ENCODE measurements around the gene SLC38A8. TPM values are rescaled to one million over a fixed set of nuclear protein-coding genes. Genes with fewer than 3 reads are reported as not detected.

SLC38A8 gene
- total RNA-seq, 1 donor from 2014 or later, result not detected

DNA sequence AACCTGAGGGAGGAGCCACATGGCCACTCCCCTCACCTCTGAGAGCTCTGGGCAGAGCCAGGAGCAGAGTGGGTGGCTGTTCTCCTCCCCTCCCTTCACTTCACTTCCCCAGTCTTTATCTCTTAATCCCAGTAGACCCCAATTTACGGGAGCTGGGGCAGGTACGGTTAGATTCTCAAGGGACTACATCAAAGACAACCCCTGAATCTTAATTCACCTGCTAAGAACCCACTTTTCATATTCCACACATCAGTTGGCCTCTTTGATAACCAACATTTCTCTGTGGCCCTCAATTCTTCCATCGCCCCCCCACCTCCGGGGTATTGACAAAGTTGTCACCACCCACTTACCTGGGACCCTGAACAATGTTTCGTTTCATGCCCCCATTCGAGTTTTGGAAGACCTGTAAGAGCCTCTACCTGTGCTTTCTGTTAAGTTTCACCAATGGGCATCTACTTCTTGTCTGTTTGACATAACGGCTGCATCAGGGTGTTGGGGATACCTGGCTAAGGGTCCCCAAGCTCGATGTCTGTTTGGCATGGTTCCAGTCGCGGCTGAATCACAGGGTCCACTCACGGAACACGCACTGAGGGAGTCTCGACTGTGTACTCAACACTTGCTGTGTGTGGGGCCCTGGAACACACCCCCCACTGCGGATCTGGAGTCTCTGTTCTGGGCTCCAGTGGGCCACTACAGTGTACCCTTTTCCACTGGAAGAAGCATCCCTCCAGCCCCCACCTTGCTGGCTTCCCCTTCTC lies 27.8 kb downstream of the SLC38A8 start:
- no peak for DNase-seq (ENCODE audit: extremely low spot score, unreplicated experiment)
- Mint-ChIP-seq H3K9me3 (peaks cover 10% of the 10 kb centered on the region), H3K4me3 (no peak overlapping the region), H3K36me3 (no peaks in the 10 kb centered on the region), H3K27ac (peak overlapping the region; percentile 63), H3K27me3 (no peaks in the 10 kb centered on the region), H3K4me1 (ENCODE audit: unreplicated experiment) (peaks cover 4% of the 10 kb centered on the region)
- TF ChIP-seq, protein P1, sequence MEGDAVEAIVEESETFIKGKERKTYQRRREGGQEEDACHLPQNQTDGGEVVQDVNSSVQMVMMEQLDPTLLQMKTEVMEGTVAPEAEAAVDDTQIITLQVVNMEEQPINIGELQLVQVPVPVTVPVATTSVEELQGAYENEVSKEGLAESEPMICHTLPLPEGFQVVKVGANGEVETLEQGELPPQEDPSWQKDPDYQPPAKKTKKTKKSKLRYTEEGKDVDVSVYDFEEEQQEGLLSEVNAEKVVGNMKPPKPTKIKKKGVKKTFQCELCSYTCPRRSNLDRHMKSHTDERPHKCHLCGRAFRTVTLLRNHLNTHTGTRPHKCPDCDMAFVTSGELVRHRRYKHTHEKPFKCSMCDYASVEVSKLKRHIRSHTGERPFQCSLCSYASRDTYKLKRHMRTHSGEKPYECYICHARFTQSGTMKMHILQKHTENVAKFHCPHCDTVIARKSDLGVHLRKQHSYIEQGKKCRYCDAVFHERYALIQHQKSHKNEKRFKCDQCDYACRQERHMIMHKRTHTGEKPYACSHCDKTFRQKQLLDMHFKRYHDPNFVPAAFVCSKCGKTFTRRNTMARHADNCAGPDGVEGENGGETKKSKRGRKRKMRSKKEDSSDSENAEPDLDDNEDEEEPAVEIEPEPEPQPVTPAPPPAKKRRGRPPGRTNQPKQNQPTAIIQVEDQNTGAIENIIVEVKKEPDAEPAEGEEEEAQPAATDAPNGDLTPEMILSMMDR (conservative IDR thresholded peaks at IDR 0.05), result no peak

DNA sequence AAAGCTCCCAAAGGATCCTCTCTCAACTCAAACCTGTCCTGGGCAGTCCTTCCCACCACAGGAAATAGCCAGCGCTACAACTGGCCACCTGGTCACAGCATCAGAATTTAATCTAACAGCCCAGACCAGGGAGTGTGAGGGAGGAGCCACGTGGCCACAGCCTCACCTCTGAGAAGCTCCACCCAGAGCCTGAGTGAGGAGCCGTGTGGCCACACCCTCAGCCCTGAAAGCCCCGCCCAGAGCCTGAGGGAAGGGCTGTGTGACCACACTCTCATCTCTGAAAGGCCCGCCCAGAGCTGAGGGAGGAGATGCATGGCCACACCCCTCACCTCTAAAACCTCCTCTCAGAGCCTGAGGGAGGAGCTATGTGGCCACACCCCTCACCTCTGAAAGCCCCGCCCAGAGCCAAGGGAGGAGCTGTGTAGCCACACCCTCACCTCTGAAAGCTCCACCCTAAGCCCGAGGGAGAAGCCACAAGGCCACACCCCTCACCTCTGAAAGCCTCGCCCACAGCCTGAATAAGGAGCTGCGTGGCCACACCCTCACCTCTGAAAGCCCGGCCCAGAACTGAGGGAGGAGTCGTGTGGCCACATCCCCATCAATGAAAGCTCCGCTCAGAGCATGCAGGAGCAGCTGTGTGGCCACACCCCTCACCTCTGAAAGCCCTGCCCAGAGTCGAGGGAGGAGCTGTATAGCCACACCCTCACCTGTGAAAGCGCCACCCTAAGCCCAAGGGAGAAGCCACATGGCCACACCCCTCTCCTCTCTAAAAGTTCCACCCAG lies 28.6 kb downstream of the SLC38A8 start:
- H3K27ac Mint-ChIP-seq, result peak overlapping the region; percentile 63
- peak; percentile 78 for DNase-seq (ENCODE audit: extremely low spot score, unreplicated experiment)
- peaks cover 4% of the 10 kb centered on the region for H3K4me1 Mint-ChIP-seq (ENCODE audit: unreplicated experiment)
- H3K9me3 Mint-ChIP-seq, result peaks cover 4% of the 10 kb centered on the region
- no peaks in the 10 kb centered on the region for H3K36me3 Mint-ChIP-seq
- no peaks in the 10 kb centered on the region for H3K27me3 Mint-ChIP-seq
- TF ChIP-seq, protein P1 (conservative IDR thresholded peaks at IDR 0.05), result no peak
- H3K4me3 Mint-ChIP-seq, result no peak overlapping the region

DNA sequence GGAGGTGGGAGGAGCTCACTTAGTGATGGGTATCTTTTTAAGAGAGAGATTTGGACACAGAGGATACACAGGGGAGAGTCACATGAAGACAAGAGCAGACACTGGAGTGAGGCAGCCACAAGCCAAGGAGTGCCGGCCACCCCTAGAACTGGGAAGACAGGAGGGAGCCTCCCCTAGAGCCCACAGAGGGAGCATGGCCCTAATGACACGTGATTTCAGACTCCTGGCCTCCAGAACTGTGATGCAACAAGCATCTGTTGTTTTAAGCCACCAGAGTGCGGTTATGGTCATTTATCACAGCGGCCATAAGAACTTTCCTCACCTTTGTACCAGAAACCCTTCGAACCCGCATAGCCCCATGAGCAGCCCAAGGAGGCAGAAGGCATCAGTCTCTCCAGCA lies 33.3 kb downstream of the SLC38A8 start:
- no peak for DNase-seq (ENCODE audit: extremely low spot score, unreplicated experiment)
- no peaks in the 10 kb centered on the region for H3K9me3 Mint-ChIP-seq
- no peak overlapping the region for H3K4me3 Mint-ChIP-seq
- no peak overlapping the region for H3K27ac Mint-ChIP-seq
- TF ChIP-seq, protein P1 (conservative IDR thresholded peaks at IDR 0.05), result no peak
- H3K27me3 Mint-ChIP-seq, result peaks cover 8% of the 10 kb centered on the region
- no peaks in the 10 kb centered on the region for H3K36me3 Mint-ChIP-seq
- H3K4me1 Mint-ChIP-seq (ENCODE audit: unreplicated experiment), result no peaks in the 10 kb centered on the region

DNA sequence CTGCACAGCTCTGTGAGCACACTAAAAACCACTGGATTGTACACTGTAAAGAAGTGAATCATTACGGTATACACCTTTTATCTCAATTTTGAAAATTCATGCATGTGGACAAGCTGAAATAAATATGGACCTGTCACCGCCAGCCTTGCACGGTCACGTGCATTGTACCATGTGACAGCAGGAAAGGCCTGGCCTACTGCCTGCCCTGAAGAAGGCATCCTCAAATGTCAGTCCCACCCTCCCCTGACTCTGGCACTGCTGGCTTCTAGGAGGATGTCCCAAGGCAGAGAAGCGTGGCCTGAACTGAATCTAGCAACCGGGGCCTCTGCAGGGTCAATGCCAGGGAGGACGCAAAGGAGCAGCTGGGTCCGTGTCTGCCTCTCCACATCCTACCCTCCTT lies 34.6 kb downstream of the SLC38A8 start:
- H3K27me3 Mint-ChIP-seq, result peaks cover 8% of the 10 kb centered on the region
- TF ChIP-seq, protein P1 (conservative IDR thresholded peaks at IDR 0.05), result no peak
- no peak overlapping the region for H3K4me3 Mint-ChIP-seq

DNA sequence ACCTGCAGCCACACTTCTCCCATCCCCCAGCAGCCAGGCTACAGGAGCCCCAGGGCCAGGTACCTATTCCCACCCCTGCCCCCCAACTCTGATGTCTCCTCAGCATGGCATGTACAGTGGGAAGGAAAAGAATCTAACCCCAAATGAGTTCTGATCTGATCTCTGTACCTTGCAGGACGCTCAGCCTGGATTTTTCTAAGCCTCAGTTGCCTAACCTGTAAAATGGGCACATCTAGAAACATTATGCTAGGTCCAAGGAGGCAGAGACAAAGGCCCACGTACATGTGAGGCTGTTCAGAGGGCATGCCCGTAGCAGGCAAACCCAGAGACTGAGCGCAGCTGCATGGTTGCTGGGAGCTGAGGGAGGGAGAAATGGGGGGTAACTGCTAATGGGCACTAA lies 35.1 kb downstream of the SLC38A8 start:
- Mint-ChIP-seq H3K4me1 (ENCODE audit: unreplicated experiment) (no peaks in the 10 kb centered on the region), H3K9me3 (no peaks in the 10 kb centered on the region), H3K36me3 (no peaks in the 10 kb centered on the region), H3K27ac (no peak overlapping the region), H3K4me3 (no peak overlapping the region), H3K27me3 (peaks cover 8% of the 10 kb centered on the region)
- DNase-seq (ENCODE audit: extremely low spot score, unreplicated experiment), result no peak
- TF ChIP-seq, protein P1 (conservative IDR thresholded peaks at IDR 0.05), result no peak

More for the DNA sequence above, 34.6 kb downstream of the SLC38A8 start:
- DNase-seq (ENCODE audit: extremely low spot score, unreplicated experiment), result no peak
- Mint-ChIP-seq H3K9me3 (no peaks in the 10 kb centered on the region), H3K4me1 (ENCODE audit: unreplicated experiment) (no peaks in the 10 kb centered on the region), H3K36me3 (no peaks in the 10 kb centered on the region), H3K27ac (no peak overlapping the region)
